HG03442 (cell line): ENCODE data around the gene RASGRP3.

Source experiments
- ATAC-seq: cut with Tn5 transposase; IDR thresholded peaks from one replicate; pipeline ENCODE4 v1.9.1; 2021; ENCODE audit warnings: mild to moderate bottlenecking, moderate library complexity; ENCODE audit not compliant: unreplicated experiment

RASGRP3 gene

DNA sequence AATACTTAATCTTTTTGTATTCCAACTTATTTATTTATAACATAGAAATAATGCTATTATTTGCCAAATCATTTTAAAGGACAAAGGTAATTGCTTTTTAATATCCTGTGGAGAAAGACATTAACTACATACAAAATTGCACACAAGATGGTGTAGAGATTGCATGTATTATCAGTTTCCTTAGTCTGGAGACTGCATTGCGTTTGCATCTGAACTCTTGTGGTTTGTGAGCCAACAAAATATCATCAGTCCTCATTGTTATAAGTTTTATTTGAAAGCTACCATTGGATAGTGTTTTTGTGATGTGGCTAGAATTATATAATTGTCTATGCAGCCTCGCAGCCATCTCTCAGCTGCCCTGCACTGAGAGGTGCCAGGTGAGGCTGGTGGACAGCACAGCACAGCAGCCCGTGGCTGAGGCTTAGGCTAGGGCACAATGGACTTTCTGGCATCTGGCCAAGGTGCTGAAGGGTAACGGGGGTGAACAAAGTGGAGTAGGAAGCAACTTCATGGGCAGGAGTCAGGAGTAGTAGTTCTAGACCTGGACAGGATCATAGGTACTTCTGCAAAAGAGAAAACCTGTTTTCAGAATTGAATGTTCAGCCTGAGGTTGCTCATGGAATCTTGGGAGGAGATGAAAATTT, 15.1 kb downstream of the RASGRP3 start:
- ATAC-seq = no peak

GRCh38 chr2:33492399-33493134, 16.1 kb downstream of the RASGRP3 start:
- ATAC-seq = no peak

DNA sequence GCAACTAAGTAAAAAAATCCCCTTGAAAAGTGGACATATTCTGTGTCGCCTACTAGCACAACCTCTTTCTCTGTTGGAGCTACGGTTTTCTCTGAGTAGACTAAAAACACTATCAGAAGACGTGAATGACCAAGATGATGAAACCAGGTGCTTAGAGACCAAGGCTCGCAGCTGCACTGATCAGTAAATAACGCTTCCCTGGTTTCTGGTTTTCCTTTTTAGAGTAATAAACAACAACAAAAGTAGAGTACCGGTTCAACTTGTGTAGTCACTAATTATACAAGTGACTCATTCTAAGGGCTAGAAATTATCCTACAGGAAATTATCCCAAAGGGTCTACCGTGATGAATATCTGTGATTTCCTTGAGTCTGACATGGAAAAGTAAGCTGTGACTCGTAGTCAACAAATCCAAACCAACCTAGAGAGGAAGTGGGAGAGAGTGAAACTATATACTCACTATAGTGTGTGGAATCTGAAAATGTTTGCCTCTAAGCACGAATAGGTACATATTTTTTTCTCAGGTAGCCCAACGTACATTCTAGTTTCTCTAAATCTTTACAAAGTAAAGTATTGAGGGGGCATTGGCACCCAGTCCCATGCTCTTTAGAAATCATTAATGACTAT, 17.8 kb downstream of the RASGRP3 start:
- peak; percentile 50 for ATAC-seq

DNA sequence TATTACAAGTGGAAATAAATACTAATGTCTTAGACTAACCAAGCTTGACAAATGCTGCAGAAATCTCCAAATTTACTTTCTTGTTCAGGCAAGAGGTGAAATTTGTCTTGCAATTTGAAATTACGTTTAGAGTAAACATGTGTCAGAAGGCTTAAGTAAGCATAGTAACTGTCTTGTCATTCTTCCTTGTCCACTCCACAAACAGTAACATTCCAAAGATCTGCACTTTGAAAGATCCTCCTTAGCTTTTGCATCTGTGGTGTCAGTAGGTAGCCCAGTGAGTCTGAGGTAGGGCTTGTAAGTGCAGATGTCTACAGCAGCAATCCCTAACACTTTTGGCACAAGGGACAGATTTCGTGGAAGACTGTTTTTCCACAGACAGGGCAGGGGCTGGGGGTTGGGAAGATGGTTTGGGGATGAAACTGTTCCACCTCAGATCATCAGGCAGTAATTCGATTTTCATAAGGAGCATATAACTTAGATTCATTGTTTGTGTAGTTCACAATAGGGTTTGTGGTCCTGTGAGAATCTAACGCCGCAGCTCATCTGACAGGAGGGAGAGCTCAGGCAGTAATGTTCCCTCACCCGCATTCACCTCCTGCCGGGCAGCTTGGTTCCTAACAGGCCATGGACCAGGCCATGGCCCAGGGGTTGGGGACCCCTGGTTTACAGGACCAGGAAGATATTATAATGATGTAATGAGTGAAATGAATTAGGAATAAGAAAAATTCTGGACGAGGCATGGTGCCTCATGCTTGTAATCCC, 18.6 kb downstream of the RASGRP3 start:
- ATAC-seq = no peak

DNA sequence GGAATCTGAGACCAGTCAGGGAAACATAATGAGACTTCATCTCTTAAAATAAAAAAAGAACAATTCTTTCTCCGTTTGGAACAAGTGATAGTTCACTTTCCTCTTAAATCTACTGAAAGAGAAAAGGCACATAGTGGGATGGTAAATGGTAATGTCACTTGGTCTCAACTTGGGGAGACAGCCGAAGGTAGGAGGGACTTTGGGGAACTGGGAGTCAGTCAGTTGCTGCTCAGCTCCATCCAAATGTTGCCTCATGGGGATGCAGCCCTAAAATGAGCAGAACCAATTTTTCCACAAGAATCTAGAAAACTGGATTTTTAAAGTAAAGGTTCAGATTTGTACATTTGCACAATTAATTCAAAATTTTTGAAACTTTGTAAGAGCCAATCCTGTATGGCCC, 19.2 kb downstream of the RASGRP3 start:
- no peak for ATAC-seq

- ATAC-seq = no peak
These were observed 19.7 kb downstream of the RASGRP3 start for GRCh38 chr2:33496150-33496549.

DNA sequence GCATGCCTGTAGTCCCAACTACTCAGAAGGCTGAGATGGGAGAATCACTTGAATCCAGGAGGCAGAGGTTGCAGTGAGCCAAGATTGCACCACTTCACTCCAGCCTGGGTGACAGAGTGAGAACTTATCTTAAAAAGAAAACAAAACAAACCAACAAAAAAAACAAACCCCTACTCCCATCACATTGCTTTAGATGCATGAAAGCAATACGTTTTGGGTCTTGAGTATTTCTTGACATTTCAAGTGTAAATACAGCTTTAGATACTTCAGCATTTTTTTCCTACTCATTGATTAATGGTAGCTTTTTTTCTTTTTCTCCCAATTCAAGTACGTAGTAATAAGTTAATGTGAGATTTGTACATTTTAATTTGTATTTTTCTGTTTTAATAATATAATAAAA, 20.3 kb downstream of the RASGRP3 start:
- ATAC-seq = no peak

GRCh38 chr2:33497221-33497650, 20.8 kb downstream of the RASGRP3 start:
- ATAC-seq = peak; percentile 42

GRCh38 chr2:33498291-33498956, 22.0 kb downstream of the RASGRP3 start:
- peak; percentile 26 for ATAC-seq

DNA sequence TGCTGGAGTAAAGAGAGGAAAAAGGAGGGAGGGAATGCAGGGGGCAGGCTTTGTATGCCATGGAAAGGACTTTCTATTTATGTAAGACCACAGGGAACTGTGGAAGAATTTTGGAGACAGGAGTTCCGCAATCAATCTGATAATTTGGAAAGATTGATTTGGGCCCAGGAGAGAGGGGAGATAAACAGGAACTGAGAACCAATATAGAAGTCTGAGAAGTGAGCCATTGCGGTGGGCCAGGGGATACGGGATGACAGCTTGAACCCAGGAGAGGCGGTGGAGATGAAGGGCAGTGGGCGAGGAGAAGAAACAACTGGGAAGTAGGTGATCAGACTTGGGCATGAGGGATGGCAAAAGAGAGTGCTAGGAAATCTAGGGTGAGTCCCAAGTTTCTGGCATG, 23.7 kb downstream of the RASGRP3 start:
- no peak for ATAC-seq

- no peak for ATAC-seq
These were observed 25.6 kb downstream of the RASGRP3 start for GRCh38 chr2:33502025-33502424.

DNA sequence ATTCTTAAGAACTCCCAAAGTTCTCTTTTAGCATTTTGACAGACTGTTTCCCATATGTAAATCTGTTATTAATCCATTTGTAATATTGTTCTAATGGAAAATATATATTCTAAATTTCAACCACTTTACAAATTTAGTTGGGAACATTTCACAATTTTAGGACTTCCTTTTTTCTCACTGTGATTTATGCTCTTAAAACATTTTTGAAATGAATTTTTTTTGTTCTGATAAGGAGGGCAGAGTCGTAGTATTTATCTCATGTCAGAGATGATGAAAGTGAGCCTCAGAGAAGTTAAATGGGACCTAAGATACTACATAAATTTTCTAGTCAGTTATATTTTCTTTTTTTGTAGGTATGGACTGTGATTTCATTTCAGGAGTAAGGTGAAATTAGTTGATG, 26.6 kb downstream of the RASGRP3 start:
- no peak for ATAC-seq

DNA sequence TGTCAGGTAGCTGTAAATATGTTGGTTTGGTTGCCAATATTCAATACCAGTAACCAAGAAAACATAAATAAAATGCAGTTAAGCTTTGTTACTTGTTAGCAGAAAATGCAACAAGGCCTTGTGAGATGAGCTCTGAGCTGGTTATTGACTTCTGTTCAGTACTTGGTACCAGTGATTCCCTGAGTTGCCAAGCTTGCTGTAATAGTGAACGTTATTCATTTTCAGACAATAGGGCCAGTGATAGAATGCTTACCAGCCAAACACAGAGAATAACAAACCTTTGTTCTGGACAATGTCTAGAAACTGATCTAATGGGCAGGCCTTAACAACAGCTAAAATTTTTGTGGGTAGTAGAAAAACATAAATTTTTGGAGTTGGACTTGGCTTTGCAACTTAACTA, 29.5 kb downstream of the RASGRP3 start:
- no peak for ATAC-seq

- ATAC-seq = no peak
These were observed 33.6 kb downstream of the RASGRP3 start for GRCh38 chr2:33509908-33510585.

DNA sequence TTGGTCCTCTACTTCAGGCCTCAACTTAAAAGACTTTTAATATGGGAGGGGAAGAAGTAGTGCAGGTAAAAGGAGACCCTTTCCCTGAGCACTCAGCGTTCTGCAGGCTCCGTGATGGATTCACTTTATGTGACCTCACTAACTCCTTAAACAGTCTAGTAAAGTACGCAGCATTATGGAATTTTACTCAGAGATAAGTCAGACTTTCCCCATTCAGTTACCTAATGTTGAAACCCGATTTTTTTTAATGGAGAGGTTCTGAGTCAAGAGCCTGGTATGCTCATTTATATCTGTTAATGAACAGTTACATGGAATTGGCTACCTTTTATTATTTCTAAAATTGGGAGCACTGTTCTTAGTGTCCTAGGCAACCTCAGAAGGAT, 34.1 kb downstream of the RASGRP3 start:
- ATAC-seq = no peak

GRCh38 chr2:33511141-33511540, 34.7 kb downstream of the RASGRP3 start:
- no peak for ATAC-seq

GRCh38 chr2:33512112-33512511, 35.7 kb downstream of the RASGRP3 start:
- no peak for ATAC-seq

DNA sequence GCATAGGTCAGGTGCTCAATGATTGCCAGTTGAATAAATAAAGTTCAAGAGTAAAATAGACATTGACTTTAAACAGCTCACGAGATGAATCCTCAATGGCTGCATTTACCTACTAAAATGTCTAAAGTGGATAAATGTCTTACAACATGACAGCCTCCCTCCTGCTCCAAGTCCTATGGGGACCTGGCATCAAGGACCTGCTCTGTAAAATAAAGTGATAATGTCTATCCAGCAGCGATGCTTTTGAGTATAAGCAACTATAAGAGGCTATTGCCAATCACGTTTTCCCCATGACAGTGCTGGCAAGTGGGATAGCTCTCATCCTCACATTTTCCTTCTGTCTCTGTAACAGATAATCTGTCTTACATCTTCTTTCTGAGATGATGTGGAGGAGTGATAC, 37.0 kb downstream of the RASGRP3 start:
- ATAC-seq = no peak

- ATAC-seq = no peak
These were observed 40.1 kb downstream of the RASGRP3 start for GRCh38 chr2:33516456-33516995.

DNA sequence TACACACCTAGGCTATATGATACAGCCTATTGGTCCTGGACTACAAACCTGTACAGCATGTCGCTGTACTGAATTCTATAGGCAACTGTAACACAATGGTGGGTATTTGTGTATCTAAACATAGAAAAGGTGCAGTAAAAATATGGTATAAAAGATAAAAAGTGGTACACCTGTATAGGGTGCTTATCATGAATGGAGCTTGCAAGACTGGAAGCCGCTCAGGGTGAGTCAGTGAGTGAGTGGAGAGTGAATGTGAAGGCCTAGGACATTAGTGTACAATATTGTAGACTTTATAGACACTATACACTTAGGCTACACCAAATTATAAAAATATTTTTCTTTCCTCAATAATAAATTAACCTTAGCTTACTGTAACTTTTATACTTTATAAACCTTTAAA, 41.8 kb downstream of the RASGRP3 start:
- ATAC-seq = no peak
